Measurements from ENCODE around the gene ELANE.

DNA sequence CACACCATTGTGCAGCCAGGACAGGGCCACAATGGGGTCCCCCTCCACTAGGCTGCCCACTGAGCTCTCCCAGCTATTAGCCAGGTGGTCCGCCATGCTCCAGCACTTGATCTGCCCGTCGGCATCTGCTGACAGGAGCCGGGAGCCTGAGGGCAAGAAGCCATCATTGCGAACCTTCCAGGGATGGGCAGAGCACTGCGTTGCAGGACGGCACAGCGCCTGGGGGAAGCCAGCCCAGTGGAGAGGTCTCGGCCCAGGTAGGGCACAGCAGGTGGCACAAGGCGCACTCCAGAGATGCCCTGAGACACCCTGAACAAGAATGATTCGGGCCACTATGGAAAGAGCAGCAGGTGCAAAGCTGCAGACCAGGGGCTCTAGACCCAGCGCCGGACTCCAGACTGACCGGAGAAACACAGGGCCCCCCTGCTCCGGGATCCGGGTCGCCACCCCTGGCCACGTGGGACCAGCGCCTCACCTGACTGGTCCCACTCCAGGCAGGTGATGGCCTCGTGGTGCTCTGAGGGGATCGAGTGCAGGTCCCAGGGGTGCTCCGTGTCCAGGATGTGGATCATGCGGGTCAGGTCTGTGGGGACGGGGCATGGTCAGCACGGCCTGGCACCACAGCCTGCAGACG, 37.7 kb downstream of the ELANE start:
- TF ChIP-seq, protein P1, sequence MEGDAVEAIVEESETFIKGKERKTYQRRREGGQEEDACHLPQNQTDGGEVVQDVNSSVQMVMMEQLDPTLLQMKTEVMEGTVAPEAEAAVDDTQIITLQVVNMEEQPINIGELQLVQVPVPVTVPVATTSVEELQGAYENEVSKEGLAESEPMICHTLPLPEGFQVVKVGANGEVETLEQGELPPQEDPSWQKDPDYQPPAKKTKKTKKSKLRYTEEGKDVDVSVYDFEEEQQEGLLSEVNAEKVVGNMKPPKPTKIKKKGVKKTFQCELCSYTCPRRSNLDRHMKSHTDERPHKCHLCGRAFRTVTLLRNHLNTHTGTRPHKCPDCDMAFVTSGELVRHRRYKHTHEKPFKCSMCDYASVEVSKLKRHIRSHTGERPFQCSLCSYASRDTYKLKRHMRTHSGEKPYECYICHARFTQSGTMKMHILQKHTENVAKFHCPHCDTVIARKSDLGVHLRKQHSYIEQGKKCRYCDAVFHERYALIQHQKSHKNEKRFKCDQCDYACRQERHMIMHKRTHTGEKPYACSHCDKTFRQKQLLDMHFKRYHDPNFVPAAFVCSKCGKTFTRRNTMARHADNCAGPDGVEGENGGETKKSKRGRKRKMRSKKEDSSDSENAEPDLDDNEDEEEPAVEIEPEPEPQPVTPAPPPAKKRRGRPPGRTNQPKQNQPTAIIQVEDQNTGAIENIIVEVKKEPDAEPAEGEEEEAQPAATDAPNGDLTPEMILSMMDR (IDR thresholded peaks at IDR 0.05), result no peak
- TF ChIP-seq POLR2A (IDR thresholded peaks at IDR 0.05), result no peak

Data from prostate gland (tissue), 2 donors.